ENCODE data around the gene LIME1. TPM values are rescaled to one million over a fixed set of nuclear protein-coding genes. Genes with fewer than 3 reads are reported as not detected.

The LIME1 gene
- total RNA-seq, 6 experiments from 2014 or later = 37.0 to 118 (median 65.5) TPM

- H3K36me3 ChIP-seq = peaks cover 0 to 14% (median 7%) of the 10 kb centered on the region in 4 donors
Observed at GRCh38 chr20:63741676-63742380, 5.4 kb downstream of the LIME1 start.

GRCh38 chr20:63742381-63743024 is 6.0 kb downstream of the LIME1 start:
- DNase-seq = peak; percentile 20 to 59 (median 51)
- no peak for ATAC-seq

More at GRCh38 chr20:63741676-63742380, 5.4 kb downstream of the LIME1 start:
- no peak for ATAC-seq
- H3K4me1 ChIP-seq = peaks cover 0 to 28% (median 12%) of the 10 kb centered on the region in 4 donors
- peak overlapping the region; percentile 48 to 85 (median 68) for H3K4me3 ChIP-seq
- no peak for DNase-seq
- TF ChIP-seq POLR2A (IDR thresholded peaks at IDR 0.05) (no peak), CTCF (IDR thresholded peaks at IDR 0.05) (no peak)
- H3K9me3 ChIP-seq = no peaks in the 10 kb centered on the region
- peak overlapping the region in 1 of 3 donors; percentile 92 for H3K27ac ChIP-seq
- intact Hi-C loops (cut with DNase I) = no loop called here
- no peaks in the 10 kb centered on the region for H3K27me3 ChIP-seq
- WGBS (ENCODE audit: insufficient coverage, low coverage, low lambda C conversion rate, missing lambda C conversion rate) = 39% methylated on average over 5 of the region's 30 CpGs

GRCh38 chr20:63743210-63743970 is 6.9 kb downstream of the LIME1 start:
- no peak for TF ChIP-seq CTCF (IDR thresholded peaks at IDR 0.05)
- no peak for TF ChIP-seq POLR2A (IDR thresholded peaks at IDR 0.05)
- no peaks in the 10 kb centered on the region for H3K27me3 ChIP-seq
- peak in 1 of 3 donors; percentile 45 for DNase-seq
- H3K27ac ChIP-seq = peak overlapping the region in 1 of 3 donors; percentile 37
- H3K4me3 ChIP-seq = peak overlapping the region in 1 of 3 donors; percentile 85
- peaks cover 0 to 14% (median 7%) of the 10 kb centered on the region in 4 donors for H3K36me3 ChIP-seq
- peaks cover 0 to 28% (median 12%) of the 10 kb centered on the region in 4 donors for H3K4me1 ChIP-seq
- H3K9me3 ChIP-seq = no peaks in the 10 kb centered on the region
- WGBS (ENCODE audit: insufficient coverage, low coverage, low lambda C conversion rate, missing lambda C conversion rate) = 42% methylated on average over 19 of the region's 31 CpGs
- intact Hi-C loops (cut with DNase I) = no loop called here
- ATAC-seq = no peak

More at GRCh38 chr20:63742381-63743024, 6.0 kb downstream of the LIME1 start:
- H3K9me3 ChIP-seq = no peaks in the 10 kb centered on the region
- H3K36me3 ChIP-seq = peaks cover 0 to 14% (median 7%) of the 10 kb centered on the region in 4 donors
- H3K27me3 ChIP-seq = no peaks in the 10 kb centered on the region
- peak overlapping the region in 1 of 3 donors; percentile 37 for H3K27ac ChIP-seq
- intact Hi-C loops (cut with DNase I) = no loop called here
- no peak for TF ChIP-seq CTCF (IDR thresholded peaks at IDR 0.05)
- TF ChIP-seq POLR2A (IDR thresholded peaks at IDR 0.05) = no peak
- peaks cover 0 to 28% (median 12%) of the 10 kb centered on the region in 4 donors for H3K4me1 ChIP-seq
- peak overlapping the region in 1 of 3 donors; percentile 85 for H3K4me3 ChIP-seq
- 36% methylated on average over 3 of the region's 37 CpGs for WGBS (ENCODE audit: insufficient coverage, low coverage, low lambda C conversion rate, missing lambda C conversion rate)

GRCh38 chr20:63744158-63744557 is 7.7 kb downstream of the LIME1 start:
- no peak for DNase-seq
- peaks cover 0 to 28% (median 12%) of the 10 kb centered on the region in 4 donors for H3K4me1 ChIP-seq
- ATAC-seq = no peak
- H3K27ac ChIP-seq = no peak overlapping the region
- no peaks in the 10 kb centered on the region for H3K27me3 ChIP-seq
- no peak overlapping the region for H3K4me3 ChIP-seq
- intact Hi-C loops (cut with DNase I) = no loop called here
- no peak for TF ChIP-seq POLR2A (IDR thresholded peaks at IDR 0.05)
- no peak for TF ChIP-seq CTCF (IDR thresholded peaks at IDR 0.05)
- H3K36me3 ChIP-seq = peaks cover 0 to 14% (median 7%) of the 10 kb centered on the region in 4 donors
- H3K9me3 ChIP-seq = no peaks in the 10 kb centered on the region
- 55% methylated on average over 4 of the region's 4 CpGs for WGBS (ENCODE audit: insufficient coverage, low coverage, low lambda C conversion rate, missing lambda C conversion rate)
